22Rv1 (cell line): ENCODE results near the gene MEOX2.

Source experiments
- CTCF ChIP-seq: fragments of 450-650 bp; IDR thresholded peaks from 2 replicates; pipeline ENCODE4 v1.5.1; 2017; ENCODE audit warnings: mild to moderate bottlenecking
- ZFX ChIP-seq: fragments of 450-650 bp; IDR thresholded peaks from 2 replicates; pipeline ENCODE4 v1.6.1; 2017; ENCODE audit warnings: antibody characterized with exemption, borderline replicate concordance

- TF ChIP-seq CTCF (no peak), ZFX (no peak)
These were observed 68.2 kb downstream of the MEOX2 start for GRCh38 chr7:15618275-15618674.
